ENCODE measurements around the gene ARHGAP6.

The ARHGAP6 gene

GRCh38 chrX:11347300-11347699, 318.4 kb downstream of the ARHGAP6 start:
- no peaks in the 10 kb centered on the region for H3K9me2 ChIP-seq (replicated peaks; ENCODE audit: insufficient read depth, low read length)
- peaks cover 36% of the 10 kb centered on the region for H3K79me2 ChIP-seq (ENCODE audit: low read length)

GRCh38 chrX:11346121-11346682, 319.5 kb downstream of the ARHGAP6 start:
- no peak for DNase-seq
- Histone ChIP-seq H3K4me3 (ENCODE audit: low read length) (no peak overlapping the region), H3K4me1 (ENCODE audit: low read length) (peaks cover 24% of the 10 kb centered on the region), H3K27me3 (replicated peaks; ENCODE audit: insufficient read depth, low read length) (no peaks in the 10 kb centered on the region), H2AFZ (ENCODE audit: low read length) (no peak overlapping the region), H3F3A (ENCODE audit: insufficient read depth, low read length) (no peaks in the 10 kb centered on the region), H3K9me3 (replicated peaks; ENCODE audit: insufficient read depth, low read length) (no peaks in the 10 kb centered on the region), H3K4me2 (ENCODE audit: low read depth, low read length) (no peak overlapping the region), H3K27ac (ENCODE audit: low read length) (no peak overlapping the region), H3K9me2 (replicated peaks; ENCODE audit: insufficient read depth, low read length) (no peaks in the 10 kb centered on the region), H3K79me2 (ENCODE audit: low read length) (peaks cover 33% of the 10 kb centered on the region), H3K9ac (ENCODE audit: low read length) (no peak overlapping the region), H3K36me3 (replicated peaks; ENCODE audit: insufficient read depth, low read length) (no peaks in the 10 kb centered on the region), H4K20me1 (ENCODE audit: insufficient read depth, low read length) (no peaks in the 10 kb centered on the region)
- TF ChIP-seq EZH2phosphoT487 (IDR thresholded peaks at IDR 0.05; ENCODE audit: low read length) (no peak), CTCF (IDR thresholded peaks at IDR 0.05; ENCODE audit: low read length) (no peak), EZH2 (optimal IDR thresholded peaks at IDR 0.05; ENCODE audit: low read depth, low read length) (no peak)

More at GRCh38 chrX:11347300-11347699, 318.4 kb downstream of the ARHGAP6 start:
- Histone ChIP-seq H3K4me2 (ENCODE audit: low read depth, low read length) (no peak overlapping the region), H3K36me3 (replicated peaks; ENCODE audit: insufficient read depth, low read length) (no peaks in the 10 kb centered on the region), H3K27ac (ENCODE audit: low read length) (no peak overlapping the region), H3K4me3 (ENCODE audit: low read length) (no peak overlapping the region), H4K20me1 (ENCODE audit: insufficient read depth, low read length) (no peaks in the 10 kb centered on the region), H2AFZ (ENCODE audit: low read length) (no peak overlapping the region), H3K4me1 (ENCODE audit: low read length) (peaks cover 31% of the 10 kb centered on the region), H3K9ac (ENCODE audit: low read length) (no peak overlapping the region), H3F3A (ENCODE audit: insufficient read depth, low read length) (no peaks in the 10 kb centered on the region), H3K9me3 (replicated peaks; ENCODE audit: insufficient read depth, low read length) (no peaks in the 10 kb centered on the region), H3K27me3 (replicated peaks; ENCODE audit: insufficient read depth, low read length) (no peaks in the 10 kb centered on the region)
- no peak for DNase-seq
- TF ChIP-seq CTCF (IDR thresholded peaks at IDR 0.05; ENCODE audit: low read length) (no peak), EZH2 (optimal IDR thresholded peaks at IDR 0.05; ENCODE audit: low read depth, low read length) (no peak), EZH2phosphoT487 (IDR thresholded peaks at IDR 0.05; ENCODE audit: low read length) (no peak)

- DNase-seq, result no peak
- Histone ChIP-seq H3K9me2 (replicated peaks; ENCODE audit: insufficient read depth, low read length) (no peaks in the 10 kb centered on the region), H2AFZ (ENCODE audit: low read length) (no peak overlapping the region), H3K4me1 (ENCODE audit: low read length) (peaks cover 12% of the 10 kb centered on the region), H3F3A (ENCODE audit: insufficient read depth, low read length) (no peaks in the 10 kb centered on the region), H3K27ac (ENCODE audit: low read length) (no peak overlapping the region), H3K9ac (ENCODE audit: low read length) (no peak overlapping the region), H3K79me2 (ENCODE audit: low read length) (peaks cover 42% of the 10 kb centered on the region), H3K9me3 (replicated peaks; ENCODE audit: insufficient read depth, low read length) (no peaks in the 10 kb centered on the region), H3K36me3 (replicated peaks; ENCODE audit: insufficient read depth, low read length) (no peaks in the 10 kb centered on the region), H3K27me3 (replicated peaks; ENCODE audit: insufficient read depth, low read length) (no peaks in the 10 kb centered on the region), H3K4me3 (ENCODE audit: low read length) (no peak overlapping the region), H4K20me1 (ENCODE audit: insufficient read depth, low read length) (no peaks in the 10 kb centered on the region), H3K4me2 (ENCODE audit: low read depth, low read length) (no peak overlapping the region)
- TF ChIP-seq EZH2 (optimal IDR thresholded peaks at IDR 0.05; ENCODE audit: low read depth, low read length), result no peak
- TF ChIP-seq EZH2phosphoT487 (IDR thresholded peaks at IDR 0.05; ENCODE audit: low read length), result no peak
- TF ChIP-seq CTCF (IDR thresholded peaks at IDR 0.05; ENCODE audit: low read length), result no peak
Measured at GRCh38 chrX:11342673-11343072, 323.0 kb downstream of the ARHGAP6 start.
